AG04450 (cell line): ENCODE data around the gene SAMD3. TPM values are rescaled to one million over a fixed set of nuclear protein-coding genes. Genes with fewer than 3 reads are reported as not detected.
"Not testable (repeated sequence)": the region's sequence is repeated elsewhere in the genome, so short reads cannot be mapped to it uniquely, and the experiment has no call there.

ENCODE experiments used
- CTCF ChIA-PET: fragments of 300-600, 350-600 bp; formaldehyde crosslinking; extraction: SDS; loops from one replicate; lab custom pipeline; 2022; ENCODE audit warnings: antibody characterized with exemption, inconsistent platforms; lab: Charles Lee
- POLR2A ChIA-PET: fragments of 350-600 bp; formaldehyde crosslinking; extraction: SDS; loops from one replicate; lab custom pipeline; 2021; ENCODE audit warnings: antibody characterized with exemption, inconsistent platforms; lab: Yijun Ruan, JAX
- DNase-seq: peaks from one replicate; pipeline ENCODE4 v3.0.0-alpha.2; 2011; ENCODE audit warnings: low read depth, low spot score
- H3K27ac ChIP-seq: one replicate; pipeline ENCODE4 v1.5.1; 2012; ENCODE audit warnings: low read depth, low read length, control low read depth
- H3K27me3 ChIP-seq: one replicate; pipeline ENCODE4 v1.6.0; 2012; ENCODE audit warnings: low read length; ENCODE audit not compliant: control insufficient read depth, insufficient read depth
- H3K4me3 ChIP-seq: 2 replicates; pipeline ENCODE4 v1.5.1; 2011; ENCODE audit warnings: mild to moderate bottlenecking, low read depth, low read length, control low read depth
- H3K9me3 ChIP-seq: 2 replicates; pipeline ENCODE4 v1.5.1; 2012; ENCODE audit warnings: low read length; ENCODE audit not compliant: control insufficient read depth, insufficient read depth
- CTCF ChIP-seq: IDR thresholded peaks from 2 replicates; pipeline ENCODE4 v1.5.1; 2011; ENCODE audit warnings: low read depth, low read length, control low read depth, inconsistent platforms
- polyA plus RNA-seq: library from polyadenylated mRNA; depleted of rRNA; stranded (reverse); fragments of >200 nt; gene quantifications from 2 replicates; pipeline ENCODE4 v1.2.3, GENCODE V29; 2011

The SAMD3 gene
- polyA plus RNA-seq, 1 experiment: 2.4 TPM

GRCh38 chr6:130185658-130186057 is 37.1 kb downstream of the SAMD3 start:
- H3K27me3 ChIP-seq: no peaks in the 10 kb centered on the region
- ChIA-PET CTCF (no interaction called here), POLR2A (no interaction called here)
- DNase-seq: no peak
- TF ChIP-seq CTCF: no peak
- H3K4me3 ChIP-seq: no peak overlapping the region
- H3K27ac ChIP-seq: no peak overlapping the region
- H3K9me3 ChIP-seq: no peaks in the 10 kb centered on the region

- POLR2A ChIA-PET: no interaction called here
- TF ChIP-seq CTCF: no peak
- H3K9me3 ChIP-seq: no peaks in the 10 kb centered on the region
- H3K27me3 ChIP-seq: no peaks in the 10 kb centered on the region
- DNase-seq: no peak
- no peak overlapping the region for H3K27ac ChIP-seq
- CTCF ChIA-PET: interaction anchor here (0.7 kb wide), 1 partner anchor 766 kb away, joined by 6 read pairs; no protein-coding TSS in a partner anchor
- no peak overlapping the region for H3K4me3 ChIP-seq
Measured at GRCh38 chr6:130183271-130184222, 39.2 kb downstream of the SAMD3 start.

DNA sequence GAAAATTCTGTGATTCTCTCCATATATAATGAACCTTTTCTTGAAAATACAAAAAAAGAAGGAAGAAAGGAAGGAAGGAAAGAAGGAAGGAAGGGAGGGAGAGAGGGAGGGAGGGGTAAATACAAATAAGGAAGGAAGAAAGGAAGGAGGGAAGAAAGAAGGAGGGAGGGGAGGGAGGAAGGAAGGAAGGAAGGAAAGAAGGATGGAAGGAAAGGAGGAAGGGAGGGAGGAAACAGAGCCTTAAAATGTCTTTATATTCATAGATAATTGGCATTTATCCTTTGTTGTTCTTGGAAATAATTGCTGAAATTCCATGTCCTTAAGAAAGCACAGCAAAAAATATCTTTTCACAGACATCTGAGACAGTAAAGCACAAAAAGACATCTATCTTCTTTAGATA is 40.3 kb downstream of the SAMD3 start:
- TF ChIP-seq CTCF: no peak
- Histone ChIP-seq H3K27me3 (no peaks in the 10 kb centered on the region), H3K27ac (no peak overlapping the region), H3K4me3 (no peak overlapping the region), H3K9me3 (no peaks in the 10 kb centered on the region)
- POLR2A ChIA-PET: no interaction called here
- CTCF ChIA-PET: no interaction called here
- DNase-seq: no peak

DNA sequence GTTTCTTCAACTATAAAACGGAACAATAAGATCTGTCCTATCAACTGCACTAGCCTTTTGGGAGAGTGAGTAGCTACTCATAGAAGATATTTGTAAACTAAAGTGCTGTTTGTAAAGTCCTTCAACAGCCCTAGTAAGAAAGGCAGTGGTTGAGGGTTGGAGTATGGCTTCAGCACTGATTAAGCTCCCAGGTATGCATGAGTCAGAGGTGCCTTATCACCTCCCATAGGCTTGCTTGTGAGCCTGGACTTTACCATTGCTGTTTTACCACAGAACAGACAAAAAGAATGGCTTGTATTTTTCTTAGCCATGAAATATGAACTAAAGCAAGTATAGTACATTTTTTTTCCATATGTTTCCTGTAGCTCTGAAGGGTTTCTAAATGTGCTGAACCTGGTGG is 44.1 kb downstream of the SAMD3 start:
- no peaks in the 10 kb centered on the region for H3K9me3 ChIP-seq
- DNase-seq: peak; percentile 74
- H3K27ac ChIP-seq: no peak overlapping the region
- no peaks in the 10 kb centered on the region for H3K27me3 ChIP-seq
- POLR2A ChIA-PET: no interaction called here
- no peak overlapping the region for H3K4me3 ChIP-seq
- CTCF ChIA-PET: no interaction called here
- TF ChIP-seq CTCF: no peak

DNA sequence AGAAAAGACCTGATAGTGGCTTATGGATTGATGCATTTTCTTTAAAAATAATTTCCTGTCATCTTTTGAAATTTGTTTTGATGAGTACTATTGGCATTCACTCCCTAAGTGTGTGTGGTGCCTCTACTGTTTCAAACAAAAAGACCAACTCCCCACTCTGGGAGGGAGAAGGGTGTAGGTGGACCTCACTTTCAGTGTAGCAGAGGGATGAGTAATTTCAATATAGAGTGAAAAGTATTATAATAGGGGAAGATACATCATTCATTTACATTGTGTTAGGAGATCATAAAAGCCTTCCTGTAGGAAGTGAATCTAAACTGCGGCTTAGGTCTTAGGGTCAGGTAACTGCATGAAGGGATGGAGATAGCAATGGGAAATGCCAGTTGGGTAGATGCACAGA is 46.4 kb downstream of the SAMD3 start:
- no peak for DNase-seq
- Histone ChIP-seq H3K4me3 (no peak overlapping the region), H3K27me3 (no peaks in the 10 kb centered on the region), H3K9me3 (no peaks in the 10 kb centered on the region), H3K27ac (no peak overlapping the region)
- no peak for TF ChIP-seq CTCF
- CTCF ChIA-PET: no interaction called here
- POLR2A ChIA-PET: no interaction called here

- DNase-seq, H3K9me3 ChIP-seq, H3K27ac ChIP-seq, CTCF ChIA-PET, H3K27me3 ChIP-seq, H3K4me3 ChIP-seq, POLR2A ChIA-PET: not testable (repeated sequence)
Measured at GRCh38 chr6:130173377-130174004, 49.3 kb downstream of the SAMD3 start.

DNA sequence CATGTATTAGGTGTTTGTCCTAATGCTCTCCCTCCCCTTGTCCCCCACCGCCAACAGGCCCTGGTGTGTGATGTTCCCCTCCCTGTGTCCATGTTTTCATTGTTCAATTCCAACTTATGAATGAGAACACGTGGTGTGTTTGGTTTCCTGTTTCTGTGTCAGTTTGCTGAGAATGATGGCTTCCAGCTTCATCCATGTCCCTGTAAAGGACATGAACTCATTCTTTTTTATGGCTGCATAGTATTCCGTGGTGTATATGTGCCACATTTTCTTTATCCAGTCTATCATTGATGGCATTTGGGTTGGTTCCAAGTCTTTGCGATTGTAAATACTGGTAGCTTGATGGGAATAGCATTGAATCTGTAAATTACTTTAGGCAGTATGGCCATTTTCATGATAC is 52.6 kb downstream of the SAMD3 start:
- H3K9me3 ChIP-seq, CTCF ChIA-PET, POLR2A ChIA-PET: not testable (repeated sequence)

More for the DNA sequence above, 52.6 kb downstream of the SAMD3 start:
- H3K27me3 ChIP-seq, H3K27ac ChIP-seq, H3K4me3 ChIP-seq, DNase-seq: not testable (repeated sequence)
